Smooth muscle cell (in vitro differentiated cells): ENCODE measurements around the gene PIWIL4. TPM values are rescaled to one million over a fixed set of nuclear protein-coding genes. Genes with fewer than 3 reads are reported as not detected.

Source experiments
- DNase-seq: peaks from one replicate; lab custom pipeline; 2025; ENCODE audit not compliant: unreplicated experiment; lab: John Stamatoyannopoulos, UW
- H2AFZ ChIP-seq: fragments of 200-600 bp; sonication (generic); 2 replicates; pipeline ENCODE4 v1.6.0; 2016; ENCODE audit warnings: antibody characterized with exemption, low read depth, mild to moderate bottlenecking
- H3F3A ChIP-seq: fragments of 200-600 bp; sonication (generic); 2 replicates; pipeline ENCODE4 v1.6.0; 2017; ENCODE audit warnings: antibody characterized with exemption, low read depth
- H3K27ac ChIP-seq: fragments of 200-600 bp; sonication (generic); 2 replicates; pipeline ENCODE4 v1.5.1; 2016; ENCODE audit warnings: low read depth, mild to moderate bottlenecking
- H3K27me3 ChIP-seq: fragments of 200-600 bp; sonication (generic); 2 replicates; pipeline ENCODE4 v1.6.1; 2016; ENCODE audit warnings: low read depth, mild to moderate bottlenecking
- H3K36me3 ChIP-seq: fragments of 200-600 bp; sonication (generic); 2 replicates; pipeline ENCODE4 v1.5.1; 2016; ENCODE audit warnings: low read depth
- H3K4me1 ChIP-seq: fragments of 200-600 bp; sonication (generic); 2 replicates; pipeline ENCODE4 v1.5.1; 2016; ENCODE audit warnings: low read depth
- H3K4me2 ChIP-seq: fragments of 200-600 bp; sonication (generic); 2 replicates; pipeline ENCODE4 v1.6.0; 2016; ENCODE audit warnings: mild to moderate bottlenecking
- H3K4me3 ChIP-seq: fragments of 200-600 bp; sonication (generic); 2 replicates; pipeline ENCODE4 v1.5.1; 2016; ENCODE audit warnings: mild to moderate bottlenecking
- H3K79me2 ChIP-seq: fragments of 200-600 bp; sonication (generic); 2 replicates; pipeline ENCODE4 v1.6.0; 2016; ENCODE audit warnings: low read depth, mild to moderate bottlenecking
- H3K9ac ChIP-seq: fragments of 200-600 bp; sonication (generic); 2 replicates; pipeline ENCODE4 v1.6.0; 2016; ENCODE audit warnings: low read depth
- H3K9me3 ChIP-seq: fragments of 200-600 bp; sonication (generic); replicated peaks from 2 replicates; pipeline ENCODE4 v1.5.1; 2016; ENCODE audit warnings: low read depth
- H4K20me1 ChIP-seq: fragments of 200-600 bp; sonication (generic); 2 replicates; pipeline ENCODE4 v1.6.0; 2016; ENCODE audit warnings: low read depth
- WGBS: methylation state at CpG from one replicate; pipeline ENCODE4 v1.1.7; 2016; ENCODE audit warnings: low lambda C conversion rate; 5-methylcytosine and 5-hydroxymethylcytosine counted together
- polyA plus RNA-seq: library from polyadenylated mRNA; unstranded; fragments of >200 nt; fragmentation: Nextera tagmentation; extraction: Ambion mirVana; gene quantifications from 2 replicates; pipeline ENCODE4 v1.2.1, GENCODE V29; 2016
- total RNA-seq: library from RNA; depleted of rRNA; stranded (reverse); fragments of >200 nt; gene quantifications from 2 replicates; pipeline ENCODE4 v1.2.3, GENCODE V29; 2014
- TF ChIP-seq, protein P1 (sequence below): fragments of 200-600 bp; sonication (generic); IDR thresholded peaks from 2 replicates; pipeline ENCODE4 v1.5.1; 2017; ENCODE audit warnings: borderline replicate concordance, mild to moderate bottlenecking, antibody characterized with exemption; ENCODE audit not compliant: insufficient read depth, poor library complexity, severe bottlenecking

The PIWIL4 gene
- total and polyA plus RNA-seq, 2 experiments from 2014 or later = 0.88 to 3.1 TPM

DNA sequence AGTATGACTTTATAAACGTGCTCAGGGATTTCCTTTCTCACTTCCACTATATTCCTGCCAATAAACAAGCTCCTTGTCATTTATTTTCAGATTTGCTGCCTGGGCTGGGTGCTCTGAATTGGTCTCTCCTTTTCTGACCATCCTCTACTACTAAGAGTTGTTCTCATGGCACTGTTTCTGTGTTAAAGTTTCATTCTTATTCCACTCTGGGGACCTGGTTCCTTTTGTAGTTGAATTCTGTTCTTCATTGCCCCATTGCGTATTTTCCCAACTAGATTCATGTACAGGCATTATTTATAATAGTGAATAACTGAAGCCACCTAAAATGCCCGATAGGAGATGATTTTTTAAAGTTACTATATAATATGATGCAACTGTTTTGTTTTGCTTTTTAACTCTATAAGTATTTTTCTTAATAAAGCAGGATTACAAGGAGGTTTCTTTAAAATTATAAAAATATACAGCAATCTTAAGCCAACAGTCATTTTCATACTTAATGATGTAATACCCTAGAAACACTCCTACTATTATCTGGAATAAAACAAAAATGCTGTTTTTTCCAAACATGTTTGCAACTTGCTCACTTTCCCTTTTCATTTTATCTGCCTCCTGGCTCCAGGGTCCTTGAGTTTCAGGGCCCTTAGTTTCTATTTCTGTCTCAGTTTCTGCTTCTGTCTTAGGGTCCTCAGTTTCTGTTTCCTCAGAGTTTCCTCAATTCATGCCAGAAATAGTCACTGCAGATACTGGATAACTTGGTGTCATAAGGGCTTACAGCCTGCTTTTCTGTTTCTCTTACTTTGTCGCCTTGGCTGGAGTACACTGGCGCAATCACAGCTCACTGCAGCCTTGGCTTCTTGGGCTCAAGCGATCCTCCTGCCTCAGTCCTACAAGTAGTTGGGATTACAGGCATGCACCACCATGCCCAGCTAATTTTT lies 33.2 kb upstream of the PIWIL4 start:
- peak overlapping the region; percentile 53 for H3K4me2 ChIP-seq
- WGBS = 69% methylated on average over 6 of the region's 6 CpGs
- no peak for DNase-seq

GRCh38 chr11:94536386-94536785 lies 30.8 kb upstream of the PIWIL4 start:
- Histone ChIP-seq H3K4me3 (no peak overlapping the region), H4K20me1 (no peaks in the 10 kb centered on the region), H3K27ac (no peak overlapping the region), H3K9ac (no peak overlapping the region), H3F3A (no peaks in the 10 kb centered on the region), H3K9me3 (no peaks in the 10 kb centered on the region), H3K79me2 (no peaks in the 10 kb centered on the region), H3K4me1 (no peaks in the 10 kb centered on the region), H3K27me3 (no peaks in the 10 kb centered on the region), H2AFZ (no peak overlapping the region), H3K4me2 (no peak overlapping the region), H3K36me3 (no peaks in the 10 kb centered on the region)
- TF ChIP-seq, protein P1, sequence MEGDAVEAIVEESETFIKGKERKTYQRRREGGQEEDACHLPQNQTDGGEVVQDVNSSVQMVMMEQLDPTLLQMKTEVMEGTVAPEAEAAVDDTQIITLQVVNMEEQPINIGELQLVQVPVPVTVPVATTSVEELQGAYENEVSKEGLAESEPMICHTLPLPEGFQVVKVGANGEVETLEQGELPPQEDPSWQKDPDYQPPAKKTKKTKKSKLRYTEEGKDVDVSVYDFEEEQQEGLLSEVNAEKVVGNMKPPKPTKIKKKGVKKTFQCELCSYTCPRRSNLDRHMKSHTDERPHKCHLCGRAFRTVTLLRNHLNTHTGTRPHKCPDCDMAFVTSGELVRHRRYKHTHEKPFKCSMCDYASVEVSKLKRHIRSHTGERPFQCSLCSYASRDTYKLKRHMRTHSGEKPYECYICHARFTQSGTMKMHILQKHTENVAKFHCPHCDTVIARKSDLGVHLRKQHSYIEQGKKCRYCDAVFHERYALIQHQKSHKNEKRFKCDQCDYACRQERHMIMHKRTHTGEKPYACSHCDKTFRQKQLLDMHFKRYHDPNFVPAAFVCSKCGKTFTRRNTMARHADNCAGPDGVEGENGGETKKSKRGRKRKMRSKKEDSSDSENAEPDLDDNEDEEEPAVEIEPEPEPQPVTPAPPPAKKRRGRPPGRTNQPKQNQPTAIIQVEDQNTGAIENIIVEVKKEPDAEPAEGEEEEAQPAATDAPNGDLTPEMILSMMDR = no peak
- no peak for DNase-seq

More for the DNA sequence above, 33.2 kb upstream of the PIWIL4 start:
- Histone ChIP-seq H3K36me3 (no peaks in the 10 kb centered on the region), H4K20me1 (no peaks in the 10 kb centered on the region), H3K4me3 (no peak overlapping the region), H2AFZ (peak overlapping the region; percentile 56), H3K27me3 (no peaks in the 10 kb centered on the region), H3K4me1 (no peaks in the 10 kb centered on the region), H3F3A (no peaks in the 10 kb centered on the region), H3K27ac (peak overlapping the region; percentile 21), H3K9me3 (no peaks in the 10 kb centered on the region), H3K9ac (no peak overlapping the region), H3K79me2 (no peaks in the 10 kb centered on the region)
- TF ChIP-seq, protein P1 = no peak

- H3K9ac ChIP-seq = no peak overlapping the region
- no peaks in the 10 kb centered on the region for H4K20me1 ChIP-seq
- 59% methylated on average over 3 of the region's 3 CpGs for WGBS
- H3K36me3 ChIP-seq = no peaks in the 10 kb centered on the region
- H3K27me3 ChIP-seq = no peaks in the 10 kb centered on the region
- TF ChIP-seq, protein P1 = no peak
- H3K9me3 ChIP-seq = no peaks in the 10 kb centered on the region
- H3K4me2 ChIP-seq = peak overlapping the region; percentile 13
- no peak overlapping the region for H2AFZ ChIP-seq
- DNase-seq = no peak
- H3K4me1 ChIP-seq = no peaks in the 10 kb centered on the region
- H3K79me2 ChIP-seq = no peaks in the 10 kb centered on the region
- H3F3A ChIP-seq = no peaks in the 10 kb centered on the region
- H3K4me3 ChIP-seq = no peak overlapping the region
- H3K27ac ChIP-seq = no peak overlapping the region
Measured at GRCh38 chr11:94537031-94537600, 30.1 kb upstream of the PIWIL4 start.
